Stomach (tissue), 9 donors: ENCODE results near the gene IL17A. TPM values are rescaled to one million over a fixed set of nuclear protein-coding genes. Genes with fewer than 3 reads are reported as not detected.

Source experiments
- DNase-seq, 2 donors: peaks; one replicate each; pipeline versions ENCODE4 v3.0.0 to v3.0.0-alpha.2; 2013 to 2019
- H3K27ac ChIP-seq, 5 donors: fragments of 200-600 bp in 4 of 5; sonication (generic) in 4 of 5; one replicate each; pipeline ENCODE4 v1.5.1; 2013 to 2019; ENCODE audit warnings: mild to moderate bottlenecking in 1 of 5, moderate library complexity in 1 of 5
- H3K27me3 ChIP-seq, 3 donors: fragments of 200-600 bp; sonication (generic); one replicate each; pipeline ENCODE4 v1.5.1; 2017 to 2019; ENCODE audit warnings: mixed run types in 1 of 3
- H3K36me3 ChIP-seq, 4 donors: fragments of 200-600 bp; sonication (generic); 1 replicate in 3 of 4; 2 replicates in 1 of 4; pipeline ENCODE4 v1.5.1; 2016 to 2019
- H3K4me1 ChIP-seq, 4 donors: fragments of 200-600 bp; sonication (generic); one replicate each; pipeline ENCODE4 v1.5.1; 2016 to 2019
- H3K4me3 ChIP-seq, 4 donors: fragments of 200-600 bp; sonication (generic) in 3 of 4; one replicate each; pipeline ENCODE4 v1.5.1; 2016 to 2019; ENCODE audit warnings: mild to moderate bottlenecking in 1 of 4
- H3K9me3 ChIP-seq, 4 donors: fragments of 200-600 bp; sonication (generic); one replicate each; pipeline ENCODE4 v1.5.1; 2016 to 2019
- CTCF ChIP-seq, 7 experiments: fragments of 450-650 bp in 4 of 7; fragments of 200-600 bp in 3 of 7; sonication (generic) in 3 of 7; IDR thresholded peaks; one replicate each; pipeline ENCODE4 v1.5.1; 2016 to 2019; ENCODE audit warnings: antibody characterized with exemption in 7 of 7, control low read depth in 2 of 7, mild to moderate bottlenecking in 1 of 7
- EP300 ChIP-seq: sonication (generic); formaldehyde crosslinking; IDR thresholded peaks from one replicate; pipeline ENCODE4 v1.6.1; 2017; ENCODE audit warnings: antibody characterized with exemption
- POLR2A ChIP-seq, 4 donors: fragments of 450-650 bp; IDR thresholded peaks; one replicate each; pipeline ENCODE4 v1.6.1; 2016; ENCODE audit warnings: antibody characterized with exemption in 4 of 4, control low read depth in 2 of 4, mild to moderate bottlenecking in 1 of 4, moderate library complexity in 1 of 4
- POLR2AphosphoS5 ChIP-seq, 3 donors: sonication (generic); formaldehyde crosslinking; IDR thresholded peaks; one replicate each; pipeline ENCODE4 v1.6.1; 2016; ENCODE audit warnings: antibody characterized with exemption in 3 of 3
- WGBS, 5 donors: extraction: QIAGEN DNeasy Blood & Tissue Kit in 3 of 5; methylation state at CpG; one replicate each; pipeline versions ENCODE4 v1.1.5 to v1.1.7; 2013 to 2018; 5-methylcytosine and 5-hydroxymethylcytosine counted together
- intact Hi-C: fragments of 100-400 bp; cut with DNase I; formaldehyde crosslinking; loops from one replicate; pipeline ENCODE4 v1.15.1; 2023; ENCODE audit warnings: low total_unique reads
- polyA plus RNA-seq, 3 donors: library from polyadenylated mRNA; stranded (reverse); fragments of 200-250 nt; gene quantifications; one replicate each; pipeline ENCODE4 v1.2.3, GENCODE V29; 2013
- total RNA-seq, 5 donors: library from RNA; depleted of rRNA; stranded (reverse); fragments of >200 nt; gene quantifications; one replicate each; pipeline versions ENCODE4 v1.1.0 to v1.2.3, GENCODE V29; 2014 to 2016
- donor health status: healthy with polysubstance abuse.
- donor health status: Bipolar disorder and iron deficiency.
- donor health status: healthy.

The IL17A gene
- total and polyA plus RNA-seq, 8 donors: 0.08 TPM; not detected in 7

- Histone ChIP-seq H3K27ac (no peak overlapping the region), H3K4me1 (no peaks in the 10 kb centered on the region), H3K36me3 (no peaks in the 10 kb centered on the region), H3K27me3 (peaks cover 0 to 11% (median 0%) of the 10 kb centered on the region in 3 donors), H3K9me3 (no peaks in the 10 kb centered on the region), H3K4me3 (no peak overlapping the region)
- TF ChIP-seq POLR2AphosphoS5 (IDR thresholded peaks at IDR 0.05): no peak
- no peak for TF ChIP-seq EP300
- no peak for TF ChIP-seq POLR2A (IDR thresholded peaks at IDR 0.05)
- no peak for TF ChIP-seq CTCF (IDR thresholded peaks at IDR 0.05)
- intact Hi-C loops: no loop called here
- no peak for DNase-seq
- WGBS, 5 donors: 84 to 92% (median 87%) methylated on average over 5 of the region's 5 CpGs
Observed at GRCh38 chr6:52186480-52186879, 305 bp downstream of the IL17A start.

- intact Hi-C loops: no loop called here
- WGBS, 5 donors: 79 to 98% (median 91%) methylated on average over 1 of the region's 1 CpG
- no peaks in the 10 kb centered on the region for H3K9me3 ChIP-seq
- no peaks in the 10 kb centered on the region for H3K36me3 ChIP-seq
- H3K4me3 ChIP-seq: no peak overlapping the region
- peaks cover 0 to 11% (median 0%) of the 10 kb centered on the region in 3 donors for H3K27me3 ChIP-seq
- DNase-seq: no peak
- H3K27ac ChIP-seq: no peak overlapping the region
- H3K4me1 ChIP-seq: no peaks in the 10 kb centered on the region
- TF ChIP-seq POLR2A (IDR thresholded peaks at IDR 0.05): no peak
- no peak for TF ChIP-seq POLR2AphosphoS5 (IDR thresholded peaks at IDR 0.05)
- TF ChIP-seq EP300: no peak
- TF ChIP-seq CTCF (IDR thresholded peaks at IDR 0.05): no peak
Observed at GRCh38 chr6:52187098-52187497, 923 bp downstream of the IL17A start.

- H3K36me3 ChIP-seq: no peaks in the 10 kb centered on the region
- H3K27ac ChIP-seq: no peak overlapping the region
- no peak overlapping the region for H3K4me3 ChIP-seq
- 73 to 89% (median 79%) methylated on average over 2 of the region's 2 CpGs for WGBS, 5 donors
- TF ChIP-seq POLR2A (IDR thresholded peaks at IDR 0.05) (no peak), EP300 (no peak)
- peaks cover 0 to 5% (median 0%) of the 10 kb centered on the region in 3 donors for H3K27me3 ChIP-seq
- intact Hi-C loops: no loop called here
- no peaks in the 10 kb centered on the region for H3K4me1 ChIP-seq
- no peak for DNase-seq
- no peaks in the 10 kb centered on the region for H3K9me3 ChIP-seq
Observed at GRCh38 chr6:52189974-52190373, 3.8 kb downstream of the IL17A start.

GRCh38 chr6:52190409-52190808 lies 4.2 kb downstream of the IL17A start:
- Histone ChIP-seq H3K27ac (no peak overlapping the region), H3K27me3 (peaks cover 0 to under 1% (median 0%) of the 10 kb centered on the region in 3 donors), H3K9me3 (no peaks in the 10 kb centered on the region), H3K4me1 (no peaks in the 10 kb centered on the region), H3K36me3 (no peaks in the 10 kb centered on the region), H3K4me3 (no peak overlapping the region)
- TF ChIP-seq POLR2A (IDR thresholded peaks at IDR 0.05) (no peak), POLR2AphosphoS5 (IDR thresholded peaks at IDR 0.05) (no peak), CTCF (IDR thresholded peaks at IDR 0.05) (no peak)
- intact Hi-C loops: no loop called here
- DNase-seq: no peak
- WGBS, 5 donors: 76 to 85% (median 84%) methylated on average over 3 of the region's 3 CpGs

GRCh38 chr6:52191824-52192223 lies 5.6 kb downstream of the IL17A start:
- intact Hi-C loops: no loop called here
- WGBS, 5 donors: 48 to 66% (median 55%) methylated on average over 3 of the region's 3 CpGs
- Histone ChIP-seq H3K4me3 (no peak overlapping the region), H3K9me3 (no peaks in the 10 kb centered on the region), H3K27me3 (no peaks in the 10 kb centered on the region), H3K36me3 (no peaks in the 10 kb centered on the region), H3K27ac (no peak overlapping the region), H3K4me1 (no peaks in the 10 kb centered on the region)
- DNase-seq: no peak
- TF ChIP-seq CTCF (IDR thresholded peaks at IDR 0.05) (no peak), POLR2A (IDR thresholded peaks at IDR 0.05) (no peak), POLR2AphosphoS5 (IDR thresholded peaks at IDR 0.05) (no peak)
